Neuronal stem cell (in vitro differentiated cells): ENCODE data around the gene MEIOB.

ENCODE experiments used
- DNase-seq: peaks from one replicate; pipeline ENCODE4 v3.0.0-alpha.2; 2013; ENCODE audit warnings: low spot score
- H2AFZ ChIP-seq: one replicate; pipeline ENCODE4 v1.6.1; 2013; ENCODE audit warnings: mild to moderate bottlenecking, low read length, inconsistent platforms
- H2AK5ac ChIP-seq: 2 replicates; pipeline ENCODE4 v1.6.1; 2013; ENCODE audit warnings: low read depth, mild to moderate bottlenecking, inconsistent platforms, low read length, moderate library complexity, mixed read lengths
- H2BK120ac ChIP-seq: 2 replicates; pipeline ENCODE4 v1.6.1; 2013; ENCODE audit warnings: low read depth, mild to moderate bottlenecking, inconsistent platforms, low read length, moderate library complexity, mixed read lengths
- H2BK12ac ChIP-seq: one replicate; pipeline ENCODE4 v1.6.1; 2013; ENCODE audit warnings: low read length, inconsistent platforms
- H2BK15ac ChIP-seq: 2 replicates; pipeline ENCODE4 v1.6.1; 2013; ENCODE audit warnings: mild to moderate bottlenecking, low read length, inconsistent platforms, mixed read lengths
- H2BK5ac ChIP-seq: one replicate; pipeline ENCODE4 v1.6.1; 2013; ENCODE audit warnings: inconsistent platforms, mild to moderate bottlenecking, low read length, moderate library complexity
- H3K14ac ChIP-seq: one replicate; pipeline ENCODE4 v1.6.1; 2013; ENCODE audit warnings: low read length, inconsistent platforms
- H3K18ac ChIP-seq: 2 replicates; pipeline ENCODE4 v1.6.1; 2013; ENCODE audit warnings: low read length, inconsistent platforms
- H3K23ac ChIP-seq: 2 replicates; pipeline ENCODE4 v1.6.1; 2013; ENCODE audit warnings: low read depth, mild to moderate bottlenecking, mixed read lengths, low read length, inconsistent platforms; ENCODE audit not compliant: poor library complexity
- H3K27ac ChIP-seq: replicated peaks from 3 replicates; pipeline ENCODE4 v1.5.1; 2013; ENCODE audit warnings: low read length, inconsistent platforms
- H3K27me3 ChIP-seq, 3 experiments: 2 replicates each; pipeline ENCODE4 v1.6.1; 2013; ENCODE audit warnings: low read length in 3 of 3, mild to moderate bottlenecking in 2 of 3, inconsistent platforms in 1 of 3, low read depth in 1 of 3, mixed read lengths in 1 of 3, moderate library complexity in 1 of 3; ENCODE audit not compliant: control insufficient read depth in 3 of 3, insufficient read depth in 3 of 3
- H3K36me3 ChIP-seq, 2 donors: replicated peaks in 1 of 2; 2 replicates each; pipeline ENCODE4 v1.6.1; 2013; ENCODE audit warnings: low read length in 2 of 2; ENCODE audit not compliant: control insufficient read depth in 2 of 2, insufficient read depth in 2 of 2
- H3K4ac ChIP-seq: 2 replicates; pipeline ENCODE4 v1.6.1; 2013; ENCODE audit warnings: inconsistent platforms, mild to moderate bottlenecking, low read length, moderate library complexity
- H3K4me1 ChIP-seq, 2 donors: 1 replicate in 1 of 2; 2 replicates in 1 of 2; pipeline ENCODE4 v1.6.1; 2013; ENCODE audit warnings: low read length in 2 of 2, low read depth in 1 of 2; ENCODE audit not compliant: control insufficient read depth in 2 of 2, insufficient read depth in 1 of 2
- H3K4me2 ChIP-seq: one replicate; pipeline ENCODE4 v1.6.1; 2013; ENCODE audit warnings: mild to moderate bottlenecking, low read length, inconsistent platforms; ENCODE audit not compliant: insufficient read depth, poor library complexity, severe bottlenecking
- H3K4me3 ChIP-seq, 2 donors: 2 replicates each; pipeline ENCODE4 v1.5.1; 2013; ENCODE audit warnings: low read length in 2 of 2, mild to moderate bottlenecking in 2 of 2, inconsistent platforms in 1 of 2, moderate library complexity in 1 of 2
- H3K79me1 ChIP-seq: one replicate; pipeline ENCODE4 v1.6.1; 2013; ENCODE audit warnings: low read depth, mild to moderate bottlenecking, inconsistent platforms, low read length, moderate library complexity
- H3K9ac ChIP-seq: one replicate; pipeline ENCODE4 v1.6.1; 2013; ENCODE audit warnings: mild to moderate bottlenecking, low read depth, low read length, inconsistent platforms; ENCODE audit not compliant: poor library complexity
- H3K9me3 ChIP-seq, 2 donors: replicated peaks in 1 of 2; 2 replicates each; pipeline versions ENCODE3 to v1.6.1; 2013; ENCODE audit warnings: low read length in 2 of 2, mild to moderate bottlenecking in 2 of 2, inconsistent platforms in 1 of 2, low read depth in 1 of 2, mixed read lengths in 1 of 2, moderate library complexity in 1 of 2; ENCODE audit not compliant: control insufficient read depth in 2 of 2, insufficient read depth in 1 of 2
- H4K8ac ChIP-seq: one replicate; pipeline ENCODE4 v1.6.1; 2013; ENCODE audit warnings: low read depth, mild to moderate bottlenecking, inconsistent platforms, low read length, moderate library complexity
- H4K91ac ChIP-seq: one replicate; pipeline ENCODE4 v1.6.1; 2013; ENCODE audit warnings: low read length, low read depth, mild to moderate bottlenecking, inconsistent platforms; ENCODE audit not compliant: poor library complexity
- WGBS, 2 donors: extraction: QIAGEN DNeasy Blood & Tissue Kit; methylation state at CpG; one replicate each; pipeline ENCODE4 v1.1.7; 2013; ENCODE audit warnings: missing lambda C conversion rate in 2 of 2, mixed read lengths in 1 of 2; ENCODE audit not compliant: insufficient read length in 2 of 2, insufficient replicate concordance in 1 of 2; ENCODE audit errors: extremely low coverage in 2 of 2; 5-methylcytosine and 5-hydroxymethylcytosine counted together

The MEIOB gene

DNA sequence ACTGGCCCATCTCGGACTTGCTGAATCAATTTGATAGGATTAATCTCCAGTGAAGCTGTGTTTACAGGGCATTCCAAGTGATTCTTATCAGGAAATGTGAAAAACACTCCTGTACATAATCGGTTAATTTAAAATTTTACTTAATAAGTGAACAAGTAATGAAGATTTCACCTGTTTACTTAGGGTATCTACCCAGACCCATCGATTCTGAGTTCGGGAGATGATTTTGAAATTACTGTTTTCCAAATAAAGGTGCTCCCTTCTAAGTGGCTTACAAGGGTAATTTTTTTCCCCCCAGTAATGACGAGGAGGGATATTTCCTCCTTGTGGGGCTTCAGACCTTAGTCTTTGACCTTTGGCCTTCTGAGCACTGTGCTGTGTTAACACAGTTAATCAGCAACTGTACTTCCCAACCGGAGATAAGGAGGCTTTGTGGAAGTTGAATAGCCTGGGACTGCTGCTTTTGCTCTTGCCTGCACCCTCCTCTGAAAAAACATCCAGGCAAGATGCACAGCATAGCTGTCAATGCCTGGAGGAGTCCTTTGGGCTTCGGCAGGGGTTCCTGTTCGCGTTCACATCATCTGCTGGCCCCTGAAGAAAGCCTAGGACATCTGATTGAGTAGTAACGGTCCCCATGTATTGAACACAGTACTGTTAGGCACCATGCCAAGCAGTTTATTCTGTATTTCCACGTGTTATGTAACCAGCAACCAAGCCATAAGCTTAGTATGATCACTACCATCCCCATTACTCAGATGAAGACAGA is 43.1 kb downstream of the MEIOB start:
- Histone ChIP-seq H2BK12ac (no peak overlapping the region), H3K27me3 (no peaks in the 10 kb centered on the region), H4K8ac (no peak overlapping the region), H3K23ac (no peak overlapping the region), H2BK15ac (no peak overlapping the region), H3K9me3 (no peaks in the 10 kb centered on the region), H3K4me2 (no peak overlapping the region), H3K9ac (no peak overlapping the region), H3K18ac (no peak overlapping the region), H2AFZ (no peak overlapping the region), H4K91ac (no peak overlapping the region), H3K4me1 (peaks cover 0 to 10% of the 10 kb centered on the region in 2 donors), H3K79me1 (peaks cover 11% of the 10 kb centered on the region), H3K4ac (no peak overlapping the region), H2BK5ac (no peak overlapping the region), H2BK120ac (no peak overlapping the region), H3K27ac (no peak overlapping the region), H3K4me3 (peak overlapping the region in 1 of 2 donors; percentile 97), H3K36me3 (peaks cover 5 to 33% of the 10 kb centered on the region in 2 donors), H3K14ac (no peak overlapping the region), H2AK5ac (no peak overlapping the region)
- no CpG with 5 or more reads among the region's 11 CpGs for WGBS, 2 donors
- no peak for DNase-seq

DNA sequence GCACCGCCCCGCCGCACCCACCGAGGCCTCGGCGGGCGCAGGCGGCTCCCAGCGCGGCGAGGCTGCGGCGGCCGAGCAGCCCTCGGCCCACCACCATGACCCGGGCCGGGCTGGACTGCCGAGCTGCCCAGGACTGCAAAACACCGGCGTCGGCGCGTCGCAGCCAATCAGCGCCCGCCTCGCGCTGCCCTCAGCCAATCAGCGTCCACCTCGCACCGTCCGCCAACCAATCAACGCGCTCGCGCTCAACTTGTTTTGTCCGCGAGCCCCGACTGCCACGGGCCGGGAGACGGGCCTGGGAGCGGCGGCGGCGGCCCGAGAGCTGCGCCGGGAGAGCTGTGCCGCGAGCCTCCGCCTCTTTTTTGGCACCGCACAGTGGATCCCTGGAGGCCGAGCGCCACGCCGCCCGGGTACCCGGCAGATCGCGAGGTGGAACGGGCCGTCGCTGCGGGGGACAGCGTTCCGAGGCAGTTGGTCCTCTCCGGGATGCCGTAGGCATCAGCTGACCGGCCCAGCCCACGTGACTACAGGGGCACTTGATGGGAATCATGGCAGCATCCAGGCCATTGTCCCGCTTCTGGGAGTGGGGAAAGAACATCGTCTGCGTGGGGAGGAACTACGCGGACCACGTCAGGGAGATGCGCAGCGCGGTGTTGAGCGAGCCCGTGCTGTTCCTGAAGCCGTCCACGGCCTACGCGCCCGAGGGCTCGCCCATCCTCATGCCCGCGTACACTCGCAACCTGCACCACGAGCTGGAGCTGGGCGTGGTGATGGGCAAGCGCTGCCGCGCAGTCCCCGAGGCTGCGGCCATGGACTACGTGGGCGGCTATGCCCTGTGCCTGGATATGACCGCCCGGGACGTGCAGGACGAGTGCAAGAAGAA is 45.0 kb downstream of the MEIOB start, which contains the start of the genes FAHD1 and HAGH:
TSS of gene FAHD1 (plus strand) at position 516 of the 883 bp plus-strand sequence. CDS start at position 549, 33 bp downstream.
TSS of gene HAGH (minus strand) at position 135 of the 883 bp plus-strand sequence. CDS start at position 97, 38 bp downstream.
- no CpG with 5 or more reads among the region's 104 CpGs for WGBS, 2 donors
- peak within 1 kb of the TSS; percentile 31 for H3K27ac ChIP-seq

DNA sequence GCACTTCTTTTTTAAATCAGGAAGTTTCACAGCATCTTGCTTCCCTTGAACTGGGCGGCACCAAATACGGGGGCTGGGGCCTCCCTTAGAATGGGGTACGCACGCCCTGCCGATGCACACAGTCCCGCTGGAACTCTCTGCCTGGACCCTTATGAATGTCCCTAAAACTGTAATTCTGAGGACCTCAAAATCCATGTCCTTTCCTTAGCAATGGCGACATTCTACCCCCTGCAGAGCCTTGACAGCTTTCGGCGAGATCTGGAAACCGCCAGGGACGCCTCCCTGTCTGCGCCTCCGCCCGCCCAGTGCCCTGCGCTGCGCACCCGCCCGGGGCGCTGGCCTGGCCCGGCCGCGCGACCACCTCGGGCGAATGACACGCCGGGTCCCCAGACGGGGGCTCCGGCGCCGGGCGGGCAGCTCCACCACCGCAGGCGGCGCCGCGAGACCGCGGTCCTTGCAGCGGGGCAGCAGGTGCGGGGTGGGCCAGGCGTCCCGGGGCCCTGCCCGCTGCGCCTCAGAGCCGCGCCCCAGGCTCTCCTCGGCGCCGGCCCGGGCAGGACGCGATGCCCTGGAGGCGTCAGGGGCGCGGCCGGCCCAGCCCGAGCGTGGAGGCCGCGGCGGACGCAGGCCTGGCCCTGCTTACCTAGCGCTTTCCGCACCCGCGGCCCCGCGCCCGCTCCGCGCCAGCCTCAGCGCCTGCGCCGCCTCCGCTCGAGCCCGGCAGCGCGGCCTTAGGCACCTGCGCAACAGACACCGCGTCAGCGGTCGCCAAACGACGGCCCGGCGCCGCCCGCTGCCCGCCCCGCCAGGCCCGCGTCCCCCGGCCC is 45.9 kb downstream of the MEIOB start:
- Histone ChIP-seq H3K4ac (no peak overlapping the region), H3K27ac (no peak overlapping the region), H2BK15ac (no peak overlapping the region), H2BK120ac (no peak overlapping the region), H2AK5ac (no peak overlapping the region), H3K23ac (peak overlapping the region; percentile 94), H3K4me3 (peak overlapping the region; percentile 95 to 97), H2BK12ac (no peak overlapping the region), H3K9me3 (no peaks in the 10 kb centered on the region), H3K14ac (no peak overlapping the region), H4K8ac (peak overlapping the region; percentile 65), H3K9ac (peak overlapping the region; percentile 90), H3K27me3 (no peaks in the 10 kb centered on the region), H3K4me2 (peak overlapping the region; percentile 87), H2BK5ac (no peak overlapping the region), H3K18ac (peak overlapping the region; percentile 38), H3K79me1 (peaks cover 18% of the 10 kb centered on the region), H4K91ac (no peak overlapping the region), H3K4me1 (peaks cover 0 to 10% of the 10 kb centered on the region in 2 donors), H3K36me3 (peaks cover 11 to 38% of the 10 kb centered on the region in 2 donors), H2AFZ (peak overlapping the region; percentile 99)
- DNase-seq, result no peak
- WGBS, 2 donors, result no CpG with 5 or more reads among the region's 96 CpGs

More for the DNA sequence above, 45.0 kb downstream of the MEIOB start, which contains the start of the genes FAHD1 and HAGH:
- Histone ChIP-seq H3K4me2 (peak within 1 kb of the TSS; percentile 89), H4K91ac (peak within 1 kb of the TSS; percentile 97), H3K4me3 (peak within 1 kb of the TSS; percentile 95 to 97), H2AFZ (peak within 1 kb of the TSS; percentile 99), H4K8ac (peak within 1 kb of the TSS; percentile 65), H3K9ac (peak within 1 kb of the TSS; percentile 99), H3K4me1 (peaks cover 0 to 10% of the 10 kb centered on the region in 2 donors), H3K14ac (peak within 1 kb of the TSS; percentile 47), H3K79me1 (peaks cover 18% of the 10 kb centered on the region), H3K36me3 (peaks cover 11 to 37% of the 10 kb centered on the region in 2 donors), H3K18ac (peak within 1 kb of the TSS; percentile 98), H2BK15ac (peak within 1 kb of the TSS; percentile 96), H2BK5ac (peak within 1 kb of the TSS; percentile 93), H3K27me3 (no peaks in the 10 kb centered on the region), H2BK12ac (no peak within 1 kb of the TSS), H3K4ac (peak within 1 kb of the TSS; percentile 60), H3K9me3 (no peaks in the 10 kb centered on the region), H2AK5ac (peak within 1 kb of the TSS; percentile 87), H3K23ac (peak within 1 kb of the TSS; percentile 94), H2BK120ac (no peak within 1 kb of the TSS)
- DNase-seq, result peak; percentile 95
